ENCODE measurements around the gene TSSK3.

Gene TSSK3

GRCh38 chr1:32335790-32336590, 26.3 kb upstream of the TSSK3 start, which contains the start of gene MARCKSL1:
Gene MARCKSL1, minus strand, starts transcription at chr1:32336233. Its CDS starts 200 bp downstream, at chr1:32336033.
- TF ChIP-seq POLR2AphosphoS5 (IDR thresholded peaks at IDR 0.05; ENCODE audit: low read depth, low read length) (peak; percentile 61), TAF1 (IDR thresholded peaks at IDR 0.05; ENCODE audit: borderline replicate concordance, insufficient read depth, low read length) (no peak)

GRCh38 chr1:32336591-32336932, 25.8 kb upstream of the TSSK3 start:
- TF ChIP-seq REST (IDR thresholded peaks at IDR 0.05; ENCODE audit: insufficient read depth in 1 of 2, low read depth in 2 of 2, low read length in 2 of 2) (no peak), TAF1 (IDR thresholded peaks at IDR 0.05; ENCODE audit: borderline replicate concordance, insufficient read depth, low read length) (no peak), FOXP2 (optimal IDR thresholded peaks at IDR 0.05; ENCODE audit: borderline replicate concordance, extremely low read depth, extremely low read length, insufficient read depth) (no peak), POLR2AphosphoS5 (IDR thresholded peaks at IDR 0.05; ENCODE audit: low read depth, low read length) (no peak), SIN3A (IDR thresholded peaks at IDR 0.05; ENCODE audit: borderline replicate concordance, insufficient read depth, low read length) (no peak)

GRCh38 chr1:32336963-32337675, 25.2 kb upstream of the TSSK3 start:
- TF ChIP-seq SIN3A (IDR thresholded peaks at IDR 0.05; ENCODE audit: borderline replicate concordance, insufficient read depth, low read length) (no peak), REST (IDR thresholded peaks at IDR 0.05; ENCODE audit: insufficient read depth in 1 of 2, low read depth in 2 of 2, low read length in 2 of 2) (no peak)

GRCh38 chr1:32337855-32338636, 24.3 kb upstream of the TSSK3 start:
- TF ChIP-seq TAF1 (IDR thresholded peaks at IDR 0.05; ENCODE audit: borderline replicate concordance, insufficient read depth, low read length) (no peak), SIN3A (IDR thresholded peaks at IDR 0.05; ENCODE audit: borderline replicate concordance, insufficient read depth, low read length) (no peak), POLR2AphosphoS5 (IDR thresholded peaks at IDR 0.05; ENCODE audit: low read depth, low read length) (no peak), FOXP2 (optimal IDR thresholded peaks at IDR 0.05; ENCODE audit: borderline replicate concordance, extremely low read depth, extremely low read length, insufficient read depth) (no peak), REST (IDR thresholded peaks at IDR 0.05; ENCODE audit: insufficient read depth in 1 of 2, low read depth in 2 of 2, low read length in 2 of 2) (no peak)

GRCh38 chr1:32338637-32339145, 23.6 kb upstream of the TSSK3 start:
- TF ChIP-seq REST (IDR thresholded peaks at IDR 0.05; ENCODE audit: insufficient read depth in 1 of 2, low read depth in 2 of 2, low read length in 2 of 2), result no peak
- TF ChIP-seq TAF1 (IDR thresholded peaks at IDR 0.05; ENCODE audit: borderline replicate concordance, insufficient read depth, low read length), result no peak
- no peak for TF ChIP-seq POLR2AphosphoS5 (IDR thresholded peaks at IDR 0.05; ENCODE audit: low read depth, low read length)
- TF ChIP-seq FOXP2 (optimal IDR thresholded peaks at IDR 0.05; ENCODE audit: borderline replicate concordance, extremely low read depth, extremely low read length, insufficient read depth), result no peak
- TF ChIP-seq SIN3A (IDR thresholded peaks at IDR 0.05; ENCODE audit: borderline replicate concordance, insufficient read depth, low read length), result no peak

Measured in PFSK-1 (cell line).